HepG2 (cell line): ENCODE results near the gene ACP1. TPM values are rescaled to one million over a fixed set of nuclear protein-coding genes. Genes with fewer than 3 reads are reported as not detected.

Experiments
- AGO2 ChIP-seq: fragments of 200-400 bp; formaldehyde crosslinking; optimal IDR thresholded peaks from 2 replicates; pipeline ENCODE3; 2017; ENCODE audit warnings: mild to moderate bottlenecking, low read depth, low read length, moderate library complexity
- CEBPB ChIP-seq: IDR thresholded peaks from 2 replicates; pipeline ENCODE4 v1.6.1; 2011; ENCODE audit warnings: low read depth, low read length, improper control_type of control experiment, borderline replicate concordance
- ISX ChIP-seq: sonication (generic); formaldehyde crosslinking; conservative IDR thresholded peaks from 2 replicates; pipeline ENCODE4 v1.5.0; 2020; ENCODE audit warnings: missing genetic modification reagents
- KLF11 ChIP-seq: IDR thresholded peaks from 2 replicates; pipeline ENCODE4 v1.6.1; 2016; ENCODE audit warnings: missing compliant biosample characterization
- MAF1 ChIP-seq: sonication (generic); formaldehyde crosslinking; IDR thresholded peaks from 2 replicates; pipeline ENCODE4 v1.5.0; 2020; ENCODE audit warnings: missing genetic modification reagents, borderline replicate concordance
- MEIS1 ChIP-seq: sonication (generic); formaldehyde crosslinking; IDR thresholded peaks from 2 replicates; pipeline ENCODE4 v1.9.0; 2021; ENCODE audit warnings: mild to moderate bottlenecking, missing genetic modification reagents, moderate library complexity, borderline replicate concordance
- MTF2 ChIP-seq: sonication (generic); formaldehyde crosslinking; IDR thresholded peaks from 2 replicates; pipeline ENCODE4 v1.5.0; 2020; ENCODE audit warnings: missing genetic modification reagents, borderline replicate concordance
- RBFOX2 ChIP-seq: fragments of 200-400 bp; formaldehyde crosslinking; IDR thresholded peaks from 2 replicates; pipeline ENCODE4 v1.6.1; 2017; ENCODE audit warnings: low read depth, mild to moderate bottlenecking, low read length
- SUZ12 ChIP-seq: fragments of 150-350 bp; IDR thresholded peaks from 2 replicates; pipeline ENCODE4 v1.6.1; 2014; ENCODE audit warnings: low read depth, low read length
- ZNF614 ChIP-seq: IDR thresholded peaks from 2 replicates; pipeline ENCODE4 v1.6.1; 2018; ENCODE audit warnings: missing biosample characterization, missing genetic modification reagents, inconsistent platforms, borderline replicate concordance
- ZSCAN29 ChIP-seq: sonication (generic); formaldehyde crosslinking; conservative IDR thresholded peaks from 2 replicates; pipeline ENCODE4 v1.4.0; 2020; ENCODE audit warnings: mild to moderate bottlenecking, missing genetic modification reagents
- polyA plus RNA-seq, 8 experiments: library from polyadenylated mRNA; depleted of rRNA in 3 of 8; stranded (reverse) in 7 of 8; unstranded in 1 of 8; fragments of >200 nt; fragmentation: Illumina TruSeq in 4 of 8; extraction: Trizol in 4 of 8; gene quantifications; 2 replicates each; pipeline versions ENCODE4 v1.2.1 to v1.2.3, GENCODE V29; 2011 to 2016; ENCODE audit warnings: low read depth in 4 of 8, missing spikeins in 1 of 8, mixed read lengths in 1 of 8; ENCODE audit not compliant: insufficient read depth in 1 of 8
- total RNA-seq, 5 experiments: library from RNA; depleted of rRNA; stranded (reverse); fragments of >200 nt; fragmentation: Illumina TruSeq; extraction: Trizol; gene quantifications; 2 replicates each; pipeline ENCODE4 v1.2.3, GENCODE V29; 2016; ENCODE audit warnings: low read depth in 1 of 5
- TF ChIP-seq, protein P1 (sequence below): sonication (generic); formaldehyde crosslinking; IDR thresholded peaks from 2 replicates; pipeline ENCODE4 v1.5.0; 2020; ENCODE audit warnings: mild to moderate bottlenecking, missing genetic modification reagents, borderline replicate concordance
- TF ChIP-seq, protein P2 (sequence below): sonication (generic); formaldehyde crosslinking; IDR thresholded peaks from 2 replicates; pipeline ENCODE4 v1.4.0; 2020; ENCODE audit warnings: mild to moderate bottlenecking, missing genetic modification reagents
- TF ChIP-seq, protein P3 (sequence below): sonication (generic); formaldehyde crosslinking; IDR thresholded peaks from 2 replicates; pipeline ENCODE4 v1.4.0; 2020; ENCODE audit warnings: missing genetic modification reagents

The ACP1 gene
- total and polyA plus RNA-seq, 2 of the 13 experiments (the other 11 are each of a cell fraction or from before 2014, with no cell fraction given) = 246 to 348 TPM

DNA sequence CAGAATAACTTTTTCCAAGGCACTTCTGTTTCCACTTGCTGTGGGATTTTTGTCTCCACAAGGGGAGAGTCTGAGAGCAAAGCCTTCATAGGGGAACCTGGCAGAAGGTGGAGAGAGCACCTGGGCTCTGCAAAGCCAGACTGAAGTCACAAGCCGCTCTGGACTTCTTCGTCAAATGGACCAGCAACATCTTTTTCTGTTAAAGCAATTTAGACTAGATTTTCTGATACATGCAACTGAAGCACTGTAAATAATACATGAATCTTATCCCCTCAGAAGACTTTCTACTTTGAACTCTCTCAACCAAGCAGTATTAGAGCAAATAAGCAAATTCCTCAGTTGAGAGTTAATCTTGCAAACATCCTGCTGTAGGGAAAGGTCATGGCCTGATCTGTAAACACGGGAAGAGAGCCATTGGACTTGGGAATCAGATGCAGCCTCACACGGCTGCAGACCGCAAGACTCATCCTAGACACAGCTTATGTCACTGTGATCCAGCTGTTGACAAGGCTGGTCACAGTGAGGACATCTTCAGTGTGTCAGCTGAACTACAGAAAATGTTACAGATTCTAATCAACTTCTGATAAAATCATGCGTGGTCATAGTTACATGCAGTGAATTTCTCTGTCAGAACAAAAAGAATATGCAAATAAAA is 4.1 kb upstream of the ACP1 start (continued):
- TF ChIP-seq, protein P1, sequence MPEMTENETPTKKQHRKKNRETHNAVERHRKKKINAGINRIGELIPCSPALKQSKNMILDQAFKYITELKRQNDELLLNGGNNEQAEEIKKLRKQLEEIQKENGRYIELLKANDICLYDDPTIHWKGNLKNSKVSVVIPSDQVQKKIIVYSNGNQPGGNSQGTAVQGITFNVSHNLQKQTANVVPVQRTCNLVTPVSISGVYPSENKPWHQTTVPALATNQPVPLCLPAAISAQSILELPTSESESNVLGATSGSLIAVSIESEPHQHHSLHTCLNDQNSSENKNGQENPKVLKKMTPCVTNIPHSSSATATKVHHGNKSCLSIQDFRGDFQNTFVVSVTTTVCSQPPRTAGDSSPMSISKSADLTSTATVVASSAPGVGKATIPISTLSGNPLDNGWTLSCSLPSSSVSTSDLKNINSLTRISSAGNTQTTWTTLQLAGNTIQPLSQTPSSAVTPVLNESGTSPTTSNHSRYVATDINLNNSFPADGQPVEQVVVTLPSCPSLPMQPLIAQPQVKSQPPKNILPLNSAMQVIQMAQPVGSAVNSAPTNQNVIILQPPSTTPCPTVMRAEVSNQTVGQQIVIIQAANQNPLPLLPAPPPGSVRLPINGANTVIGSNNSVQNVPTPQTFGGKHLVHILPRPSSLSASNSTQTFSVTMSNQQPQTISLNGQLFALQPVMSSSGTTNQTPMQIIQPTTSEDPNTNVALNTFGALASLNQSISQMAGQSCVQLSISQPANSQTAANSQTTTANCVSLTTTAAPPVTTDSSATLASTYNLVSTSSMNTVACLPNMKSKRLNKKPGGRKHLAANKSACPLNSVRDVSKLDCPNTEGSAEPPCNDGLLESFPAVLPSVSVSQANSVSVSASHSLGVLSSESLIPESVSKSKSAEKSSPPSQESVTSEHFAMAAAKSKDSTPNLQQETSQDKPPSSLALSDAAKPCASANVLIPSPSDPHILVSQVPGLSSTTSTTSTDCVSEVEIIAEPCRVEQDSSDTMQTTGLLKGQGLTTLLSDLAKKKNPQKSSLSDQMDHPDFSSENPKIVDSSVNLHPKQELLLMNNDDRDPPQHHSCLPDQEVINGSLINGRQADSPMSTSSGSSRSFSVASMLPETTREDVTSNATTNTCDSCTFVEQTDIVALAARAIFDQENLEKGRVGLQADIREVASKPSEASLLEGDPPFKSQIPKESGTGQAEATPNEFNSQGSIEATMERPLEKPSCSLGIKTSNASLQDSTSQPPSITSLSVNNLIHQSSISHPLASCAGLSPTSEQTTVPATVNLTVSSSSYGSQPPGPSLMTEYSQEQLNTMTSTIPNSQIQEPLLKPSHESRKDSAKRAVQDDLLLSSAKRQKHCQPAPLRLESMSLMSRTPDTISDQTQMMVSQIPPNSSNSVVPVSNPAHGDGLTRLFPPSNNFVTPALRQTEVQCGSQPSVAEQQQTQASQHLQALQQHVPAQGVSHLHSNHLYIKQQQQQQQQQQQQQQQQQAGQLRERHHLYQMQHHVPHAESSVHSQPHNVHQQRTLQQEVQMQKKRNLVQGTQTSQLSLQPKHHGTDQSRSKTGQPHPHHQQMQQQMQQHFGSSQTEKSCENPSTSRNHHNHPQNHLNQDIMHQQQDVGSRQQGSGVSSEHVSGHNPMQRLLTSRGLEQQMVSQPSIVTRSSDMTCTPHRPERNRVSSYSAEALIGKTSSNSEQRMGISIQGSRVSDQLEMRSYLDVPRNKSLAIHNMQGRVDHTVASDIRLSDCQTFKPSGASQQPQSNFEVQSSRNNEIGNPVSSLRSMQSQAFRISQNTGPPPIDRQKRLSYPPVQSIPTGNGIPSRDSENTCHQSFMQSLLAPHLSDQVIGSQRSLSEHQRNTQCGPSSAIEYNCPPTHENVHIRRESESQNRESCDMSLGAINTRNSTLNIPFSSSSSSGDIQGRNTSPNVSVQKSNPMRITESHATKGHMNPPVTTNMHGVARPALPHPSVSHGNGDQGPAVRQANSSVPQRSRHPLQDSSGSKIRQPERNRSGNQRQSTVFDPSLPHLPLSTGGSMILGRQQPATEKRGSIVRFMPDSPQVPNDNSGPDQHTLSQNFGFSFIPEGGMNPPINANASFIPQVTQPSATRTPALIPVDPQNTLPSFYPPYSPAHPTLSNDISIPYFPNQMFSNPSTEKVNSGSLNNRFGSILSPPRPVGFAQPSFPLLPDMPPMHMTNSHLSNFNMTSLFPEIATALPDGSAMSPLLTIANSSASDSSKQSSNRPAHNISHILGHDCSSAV (CRISPR knock-in tag) = no peak
- TF ChIP-seq CEBPB = peak; percentile 77; the same call in 1 of the 2 replicates
- peak; percentile 94 for TF ChIP-seq MEIS1 (CRISPR knock-in tag)
- TF ChIP-seq, protein P2, sequence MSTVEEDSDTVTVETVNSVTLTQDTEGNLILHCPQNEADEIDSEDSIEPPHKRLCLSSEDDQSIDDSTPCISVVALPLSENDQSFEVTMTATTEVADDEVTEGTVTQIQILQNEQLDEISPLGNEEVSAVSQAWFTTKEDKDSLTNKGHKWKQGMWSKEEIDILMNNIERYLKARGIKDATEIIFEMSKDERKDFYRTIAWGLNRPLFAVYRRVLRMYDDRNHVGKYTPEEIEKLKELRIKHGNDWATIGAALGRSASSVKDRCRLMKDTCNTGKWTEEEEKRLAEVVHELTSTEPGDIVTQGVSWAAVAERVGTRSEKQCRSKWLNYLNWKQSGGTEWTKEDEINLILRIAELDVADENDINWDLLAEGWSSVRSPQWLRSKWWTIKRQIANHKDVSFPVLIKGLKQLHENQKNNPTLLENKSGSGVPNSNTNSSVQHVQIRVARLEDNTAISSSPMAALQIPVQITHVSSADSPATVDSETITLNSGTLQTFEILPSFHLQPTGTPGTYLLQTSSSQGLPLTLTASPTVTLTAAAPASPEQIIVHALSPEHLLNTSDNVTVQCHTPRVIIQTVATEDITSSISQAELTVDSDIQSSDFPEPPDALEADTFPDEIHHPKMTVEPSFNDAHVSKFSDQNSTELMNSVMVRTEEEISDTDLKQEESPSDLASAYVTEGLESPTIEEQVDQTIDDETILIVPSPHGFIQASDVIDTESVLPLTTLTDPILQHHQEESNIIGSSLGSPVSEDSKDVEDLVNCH (CRISPR knock-in tag) = no peak
- 0 out of 2 replicates have a peak, but pooled peaks have one; percentile 29 for TF ChIP-seq ZSCAN29 (CRISPR knock-in tag)
- TF ChIP-seq KLF11 (CRISPR knock-in tag) = peak; percentile 95
- no peak for TF ChIP-seq ISX (CRISPR knock-in tag)
- TF ChIP-seq, protein P3, sequence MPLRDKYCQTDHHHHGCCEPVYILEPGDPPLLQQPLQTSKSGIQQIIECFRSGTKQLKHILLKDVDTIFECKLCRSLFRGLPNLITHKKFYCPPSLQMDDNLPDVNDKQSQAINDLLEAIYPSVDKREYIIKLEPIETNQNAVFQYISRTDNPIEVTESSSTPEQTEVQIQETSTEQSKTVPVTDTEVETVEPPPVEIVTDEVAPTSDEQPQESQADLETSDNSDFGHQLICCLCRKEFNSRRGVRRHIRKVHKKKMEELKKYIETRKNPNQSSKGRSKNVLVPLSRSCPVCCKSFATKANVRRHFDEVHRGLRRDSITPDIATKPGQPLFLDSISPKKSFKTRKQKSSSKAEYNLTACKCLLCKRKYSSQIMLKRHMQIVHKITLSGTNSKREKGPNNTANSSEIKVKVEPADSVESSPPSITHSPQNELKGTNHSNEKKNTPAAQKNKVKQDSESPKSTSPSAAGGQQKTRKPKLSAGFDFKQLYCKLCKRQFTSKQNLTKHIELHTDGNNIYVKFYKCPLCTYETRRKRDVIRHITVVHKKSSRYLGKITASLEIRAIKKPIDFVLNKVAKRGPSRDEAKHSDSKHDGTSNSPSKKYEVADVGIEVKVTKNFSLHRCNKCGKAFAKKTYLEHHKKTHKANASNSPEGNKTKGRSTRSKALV (CRISPR knock-in tag) = peak; percentile 70; the same call in 1 of the 2 replicates
- no peak for TF ChIP-seq SUZ12
- TF ChIP-seq MAF1 = peak; percentile 51; the same call in 1 of the 2 replicates
- no peak for TF ChIP-seq AGO2
- TF ChIP-seq ZNF614 (CRISPR knock-in tag) = peak; percentile 99
- peak; percentile 45 for TF ChIP-seq RBFOX2
- TF ChIP-seq MTF2 (CRISPR knock-in tag) = no peak
